A673 (cell line): Measurements from ENCODE around the gene THY1.

Source experiments
- CTCF ChIP-seq: fragments of 300-800, 200-600 bp; sonication (generic); conservative IDR thresholded peaks from 2 replicates; pipeline ENCODE4 v1.5.1; 2017; ENCODE audit warnings: low read depth, mild to moderate bottlenecking, antibody characterized with exemption, low read length, moderate library complexity, mixed read lengths
- EZH2 ChIP-seq: fragments of 200-600 bp; sonication (generic); IDR thresholded peaks from 2 replicates; pipeline ENCODE4 v1.6.1; 2017; ENCODE audit warnings: borderline replicate concordance, low read depth, mild to moderate bottlenecking, mixed read lengths, antibody characterized with exemption, low read length; ENCODE audit not compliant: poor library complexity, severe bottlenecking

DNA sequence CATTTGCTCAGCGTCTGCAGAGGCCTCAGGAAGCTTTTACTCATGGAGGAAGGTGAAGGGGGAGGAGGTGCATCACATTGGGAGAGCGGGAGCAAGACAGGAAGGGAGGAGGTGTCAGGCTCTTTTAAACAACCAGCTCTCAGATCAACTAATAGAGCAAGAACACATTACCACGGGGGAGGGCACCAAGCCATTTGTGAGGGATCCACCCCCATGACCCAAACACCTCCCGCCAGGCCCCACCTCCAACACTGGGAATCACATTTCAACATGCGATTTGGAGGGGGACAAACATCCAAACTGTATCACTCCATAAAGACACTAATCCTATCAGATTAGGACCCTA lies 18.9 kb upstream of the THY1 start:
- TF ChIP-seq CTCF: no peak
- TF ChIP-seq EZH2: no peak
